ENCODE measurements around the gene PIGBOS1. TPM values are rescaled to one million over a fixed set of nuclear protein-coding genes. Genes with fewer than 3 reads are reported as not detected.

Gene PIGBOS1
- total and polyA plus RNA-seq, 9 of the 15 experiments (the other 6 are each of a cell fraction or from before 2014, with no cell fraction given) = 25.2 to 76.2 (median 46.0) TPM

DNA sequence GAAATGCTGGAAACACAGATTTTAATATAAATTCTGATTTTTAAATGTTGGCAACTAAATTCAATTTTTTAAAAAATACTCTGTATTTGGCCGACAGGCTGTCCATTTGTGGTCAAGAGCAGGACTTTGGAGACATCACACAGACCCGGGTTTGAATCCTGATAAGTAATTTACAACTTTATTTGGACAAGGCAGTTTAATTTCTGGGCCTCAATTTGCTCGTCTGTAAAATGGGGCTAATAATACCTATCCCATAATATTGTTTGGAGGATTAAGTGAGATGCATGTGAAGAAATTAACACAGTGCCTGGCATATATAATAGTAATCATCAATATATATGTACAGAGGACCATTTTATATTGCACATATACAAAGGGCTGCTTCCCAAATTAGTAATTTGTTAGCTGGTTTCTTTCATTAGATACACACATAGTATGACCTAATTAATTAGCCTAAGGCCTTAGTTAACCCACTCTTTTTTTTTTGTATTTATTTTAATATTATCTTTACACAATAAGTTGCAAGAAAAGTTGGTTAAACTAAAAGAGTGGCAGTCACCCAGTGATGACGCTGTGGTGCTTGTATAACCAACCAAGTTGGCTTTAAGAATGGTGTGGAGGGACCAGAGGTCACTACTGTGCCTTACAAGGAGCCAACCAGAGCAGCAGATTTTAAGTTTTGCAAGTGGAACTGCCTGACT is 764 bp upstream of the PIGBOS1 start:
- ChIA-PET POLR2A (interaction anchor here (0.7 to 1.5 kb wide), 17 partner anchors 8 to 353 kb away, joined by 3 to 13 read pairs (median 4); partner anchors contain the start of genes CCPG1, PIERCE2 and RSL24D1), CTCF (ENCODE audit: low intra/inter-chr PET ratio) (no interaction called here)
- Histone ChIP-seq H3K27ac (ENCODE audit: extremely low read depth, low read depth, low read length) (peak overlapping the region; percentile 96), H3K9ac (ENCODE audit: insufficient read depth in 1 of 2, low read depth in 2 of 2, low read length in 2 of 2) (peak overlapping the region; percentile 95 to 97; a peak in 3 of 4 replicates), H3K36me3 (ENCODE audit: control insufficient read depth, insufficient read depth, low read length) (peaks cover 11% of the 10 kb centered on the region; the same call in 2 of the 3 replicates), H3K9me3 (replicated peaks; ENCODE audit: control insufficient read depth, insufficient read depth, low read depth, low read length) (no peaks in the 10 kb centered on the region), H3K4me3 (peak overlapping the region; percentile 69), H3K4me2 (ENCODE audit: insufficient read depth, low read length) (peak overlapping the region; percentile 92), H3K9me1 (ENCODE audit: control insufficient read depth, insufficient read depth, low read length) (no peaks in the 10 kb centered on the region), H2AFZ (ENCODE audit: low read depth, low read length) (peak overlapping the region; percentile 97), H4K20me1 (replicated peaks; ENCODE audit: control insufficient read depth, insufficient read depth, low read length) (no peaks in the 10 kb centered on the region), H3K4me1 (replicated peaks in 1 of 2; ENCODE audit: control insufficient read depth in 2 of 2, insufficient read depth in 2 of 2, low read length in 2 of 2) (peaks cover 4 to 9% of the 10 kb centered on the region in 2 experiments; a peak in 2 of 5 replicates), H3K79me2 (ENCODE audit: control insufficient read depth, insufficient read depth, low read length) (peaks cover 60% of the 10 kb centered on the region), H3K27me3 (ENCODE audit: control insufficient read depth in 2 of 2, insufficient read depth in 2 of 2, low read length in 2 of 2) (no peaks in the 10 kb centered on the region)
- TSS peak; percentile 79 for BruUV-seq (replicated peaks)
- WGBS (ENCODE audit: insufficient coverage, low coverage, missing lambda C conversion rate) = 0% methylated on average over 4 of the region's 4 CpGs
- intact Hi-C loops (cut with micrococcal nuclease) = loop anchor here (1.0 to 2.0 kb wide), 2 partner anchors 83 to 116 kb away; no protein-coding TSS in a partner anchor
- ATAC-seq (peak; percentile 77), FAIRE-seq (no peak), DNase-seq (ENCODE audit: extremely low read depth in 1 of 4, low spot score in 3 of 4) (peak; percentile 54 to 76 (median 60))
- in situ Hi-C loops (cut with MboI) = no loop called here
- TF ChIP-seq BRF1 (IDR thresholded peaks at IDR 0.05; ENCODE audit: borderline replicate concordance, extremely low read depth, insufficient read length) (no peak), RUNX1 (IDR thresholded peaks at IDR 0.05; ENCODE audit: low read depth) (no peak), MED1 (CRISPR knock-in tag; IDR thresholded peaks at IDR 0.05; ENCODE audit: borderline replicate concordance) (no peak), BCOR (IDR thresholded peaks at IDR 0.05) (peak; percentile 100), RCOR1 (IDR thresholded peaks at IDR 0.05; ENCODE audit: borderline replicate concordance in 1 of 2, low read depth in 2 of 2, low read length in 2 of 2) (peak; percentile 90 to 97), ZNF174 (CRISPR knock-in tag; IDR thresholded peaks at IDR 0.05) (no peak), BRD4 (IDR thresholded peaks at IDR 0.05) (no peak), KHSRP (IDR thresholded peaks at IDR 0.05) (no peak), MTA1 (IDR thresholded peaks at IDR 0.05; ENCODE audit: borderline replicate concordance) (peak; percentile 62; the same call in 1 of the 2 replicates), C11orf30 (IDR thresholded peaks at IDR 0.05; ENCODE audit: low read depth) (peak; percentile 45), HDGF (IDR thresholded peaks at IDR 0.05) (peak; percentile 74; the same call in 1 of the 2 replicates), SMAD2 (IDR thresholded peaks at IDR 0.05; ENCODE audit: low read depth, low read length) (no peak), ZNF785 (CRISPR knock-in tag; IDR thresholded peaks at IDR 0.05) (no peak), MBD2 (IDR thresholded peaks at IDR 0.05; ENCODE audit: borderline replicate concordance, low read depth) (0 out of 2 replicates have a peak, but pooled peaks have one; percentile 13), PYGO2 (tag; IDR thresholded peaks at IDR 0.05) (no peak), RAD21 (CRISPR knock-in tag; conservative IDR thresholded peaks at IDR 0.05 in 1 of 2, IDR thresholded peaks at IDR 0.05 in 1 of 2) (no peak), SLC30A9 (CRISPR knock-in tag; IDR thresholded peaks at IDR 0.05) (no peak), ILF3 (IDR thresholded peaks at IDR 0.05; ENCODE audit: borderline replicate concordance) (no peak), GATAD2B (IDR thresholded peaks at IDR 0.05; ENCODE audit: borderline replicate concordance) (no peak), CSDE1 (IDR thresholded peaks at IDR 0.05) (no peak), ELF1 (tag; IDR thresholded peaks at IDR 0.05) (no peak), CBX3 (IDR thresholded peaks at IDR 0.05; ENCODE audit: borderline replicate concordance in 1 of 2, low read length in 2 of 2) (peak in 1 of 2 experiments; percentile 90; a peak in 1 of 3 replicates), PHF21A (IDR thresholded peaks at IDR 0.05; ENCODE audit: borderline replicate concordance, low read depth) (no peak)
- TF ChIP-seq, protein P1, sequence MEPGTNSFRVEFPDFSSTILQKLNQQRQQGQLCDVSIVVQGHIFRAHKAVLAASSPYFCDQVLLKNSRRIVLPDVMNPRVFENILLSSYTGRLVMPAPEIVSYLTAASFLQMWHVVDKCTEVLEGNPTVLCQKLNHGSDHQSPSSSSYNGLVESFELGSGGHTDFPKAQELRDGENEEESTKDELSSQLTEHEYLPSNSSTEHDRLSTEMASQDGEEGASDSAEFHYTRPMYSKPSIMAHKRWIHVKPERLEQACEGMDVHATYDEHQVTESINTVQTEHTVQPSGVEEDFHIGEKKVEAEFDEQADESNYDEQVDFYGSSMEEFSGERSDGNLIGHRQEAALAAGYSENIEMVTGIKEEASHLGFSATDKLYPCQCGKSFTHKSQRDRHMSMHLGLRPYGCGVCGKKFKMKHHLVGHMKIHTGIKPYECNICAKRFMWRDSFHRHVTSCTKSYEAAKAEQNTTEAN (CRISPR knock-in tag; IDR thresholded peaks at IDR 0.05) = no peak
